Lower leg skin (tissue), 3 donors: ENCODE results near the gene UGDH.

ENCODE experiments used
- CTCF ChIP-seq, 3 donors: fragments of 450-650 bp; IDR thresholded peaks; one replicate each; pipeline ENCODE4 v1.5.1; 2016; ENCODE audit warnings: antibody characterized with exemption in 3 of 3, mild to moderate bottlenecking in 3 of 3, moderate library complexity in 2 of 3
- POLR2A ChIP-seq, 2 donors: fragments of 450-650 bp; IDR thresholded peaks; one replicate each; pipeline ENCODE4 v1.6.1; 2016 to 2017; ENCODE audit warnings: antibody characterized with exemption in 2 of 2, mild to moderate bottlenecking in 1 of 2, moderate library complexity in 1 of 2

GRCh38 chr4:39472396-39472795, 54.8 kb downstream of the UGDH start:
- TF ChIP-seq CTCF (IDR thresholded peaks at IDR 0.05) (no peak), POLR2A (IDR thresholded peaks at IDR 0.05) (no peak)
